HG03378 (cell line): Measurements from ENCODE around the gene IWS1.

Source experiments
- ATAC-seq: cut with Tn5 transposase; IDR thresholded peaks from one replicate; pipeline ENCODE4 v1.9.1; 2021; ENCODE audit warnings: mild to moderate bottlenecking, moderate library complexity; ENCODE audit not compliant: unreplicated experiment

The IWS1 gene

GRCh38 chr2:127506510-127506909, 19.8 kb downstream of the IWS1 start:
- ATAC-seq: no peak

DNA sequence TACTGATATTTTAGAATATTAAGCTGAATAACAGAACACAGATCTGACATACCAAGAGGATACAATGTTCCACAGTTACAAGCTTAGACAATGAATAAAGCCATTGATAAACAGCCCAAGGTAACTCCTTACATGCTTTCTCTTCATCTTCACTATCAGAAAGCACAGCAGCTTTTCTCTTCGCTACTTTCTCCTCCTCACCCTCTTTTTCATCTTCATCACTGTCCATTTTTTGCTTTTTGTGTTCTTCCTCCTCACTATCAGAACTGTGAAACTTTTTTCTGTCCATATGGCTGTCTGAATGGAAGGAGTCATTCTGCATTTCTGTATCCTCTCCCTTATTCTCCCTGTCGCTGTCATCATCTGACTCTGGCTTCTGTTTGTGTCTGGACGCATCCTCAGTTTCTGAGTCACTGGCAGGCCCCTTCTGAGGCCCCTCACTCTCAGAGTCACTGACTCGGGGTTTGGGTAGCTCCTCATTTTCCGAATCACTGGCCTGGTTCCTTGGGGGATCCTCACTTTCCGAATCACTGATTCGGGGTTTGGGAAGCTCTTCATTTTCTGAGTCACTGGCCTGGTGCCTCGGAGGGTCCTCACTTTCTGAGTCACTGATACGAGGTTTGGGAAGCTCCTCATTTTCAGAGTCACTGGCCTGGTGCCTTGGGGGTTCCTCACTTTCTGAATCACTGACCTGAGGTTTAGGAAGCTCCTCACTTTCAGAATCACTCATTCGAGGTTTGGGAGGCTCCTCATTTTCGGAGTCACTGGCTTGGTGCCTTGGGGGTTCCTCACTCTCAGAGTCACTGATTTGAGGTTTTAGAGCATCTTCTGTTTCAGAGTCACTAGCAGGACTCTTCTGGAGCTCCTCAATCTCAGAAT, 21.5 kb downstream of the IWS1 start:
- ATAC-seq: no peak

DNA sequence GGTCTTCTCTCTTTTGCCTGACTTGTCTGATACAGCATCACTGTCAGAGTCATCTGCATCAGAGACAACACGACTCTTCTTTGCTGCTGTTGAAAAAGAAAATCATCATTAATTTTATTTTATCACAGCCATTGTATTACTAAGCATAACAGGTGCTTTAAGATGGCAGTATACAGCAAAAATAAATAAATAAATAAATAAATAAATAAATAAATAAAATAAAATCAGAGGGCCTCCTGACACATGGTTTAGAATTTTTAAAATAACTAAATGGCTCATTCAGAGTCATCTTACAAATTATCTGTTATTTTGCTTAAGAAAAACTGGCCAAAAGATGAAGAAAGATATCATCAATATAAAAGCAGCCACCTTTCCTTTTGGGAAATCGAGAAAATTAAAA, 22.8 kb downstream of the IWS1 start:
- ATAC-seq: no peak

- no peak for ATAC-seq
Measured at GRCh38 chr2:127498386-127498785, 27.9 kb downstream of the IWS1 start.

DNA sequence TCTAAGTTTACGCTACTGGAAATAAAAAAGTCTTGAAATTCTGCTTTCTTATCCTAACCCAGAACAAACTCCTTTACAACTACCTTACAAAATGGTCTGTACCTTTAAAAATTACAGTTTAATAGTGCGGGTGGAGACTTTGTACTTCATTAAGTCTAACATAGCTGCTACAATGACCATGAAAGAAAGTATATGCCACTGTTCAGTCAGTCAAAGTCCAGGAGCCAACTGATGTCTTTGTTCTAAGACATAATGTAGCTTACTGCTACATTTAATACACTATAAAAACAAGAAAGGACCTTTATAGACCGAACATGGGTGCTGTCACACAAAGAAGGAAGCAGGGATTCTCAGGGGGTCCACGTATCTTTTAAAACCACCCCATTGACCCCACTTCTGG, 36.0 kb downstream of the IWS1 start:
- ATAC-seq: no peak

- ATAC-seq: no peak
Measured at GRCh38 chr2:127486247-127487058, 39.8 kb downstream of the IWS1 start.

- no peak for ATAC-seq
Measured at GRCh38 chr2:127485694-127486071, 40.6 kb downstream of the IWS1 start.

GRCh38 chr2:127485051-127485693, 41.1 kb downstream of the IWS1 start:
- no peak for ATAC-seq

- ATAC-seq: no peak
Measured at GRCh38 chr2:127482031-127482430, 44.3 kb downstream of the IWS1 start.

DNA sequence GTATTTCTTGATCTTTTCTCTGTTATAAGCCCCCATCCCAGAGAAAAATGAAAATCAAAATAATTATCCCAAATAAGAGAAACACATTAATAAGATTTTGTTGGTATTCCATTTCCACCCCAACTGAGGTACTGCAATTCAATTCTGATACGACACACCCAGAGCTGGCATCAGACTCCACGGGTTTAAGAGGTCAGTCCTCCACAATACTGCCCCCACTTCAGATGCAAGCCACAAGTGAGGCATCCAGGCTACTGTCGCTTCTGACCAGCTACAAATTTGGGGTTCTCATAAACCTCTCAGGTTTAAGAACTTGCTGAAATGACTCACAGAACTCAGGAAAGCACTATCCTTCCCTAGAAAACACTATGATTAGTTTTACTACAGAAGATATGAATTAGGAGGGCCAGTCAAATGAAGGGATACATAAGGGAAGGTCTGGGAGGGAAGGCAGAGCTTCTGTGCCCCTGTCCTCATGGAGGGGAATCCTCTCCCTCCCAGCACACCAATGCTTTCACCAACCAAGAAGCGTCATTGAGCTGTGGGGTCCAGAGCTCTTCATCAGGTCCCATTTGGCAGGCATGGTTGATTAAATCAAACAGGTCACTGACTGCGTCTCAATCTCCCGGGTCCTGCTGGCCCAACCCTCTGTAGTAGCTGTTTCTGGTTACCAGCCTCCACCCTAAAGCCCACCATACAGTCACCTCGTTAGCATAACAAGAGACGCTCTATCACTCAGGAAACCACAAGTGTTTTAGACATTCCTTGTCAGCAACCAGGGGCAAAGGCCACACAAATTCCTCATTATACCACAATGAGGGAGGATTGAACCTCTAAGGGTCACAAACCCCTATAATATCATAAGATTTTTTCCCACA, 46.2 kb downstream of the IWS1 start:
- ATAC-seq: no peak

DNA sequence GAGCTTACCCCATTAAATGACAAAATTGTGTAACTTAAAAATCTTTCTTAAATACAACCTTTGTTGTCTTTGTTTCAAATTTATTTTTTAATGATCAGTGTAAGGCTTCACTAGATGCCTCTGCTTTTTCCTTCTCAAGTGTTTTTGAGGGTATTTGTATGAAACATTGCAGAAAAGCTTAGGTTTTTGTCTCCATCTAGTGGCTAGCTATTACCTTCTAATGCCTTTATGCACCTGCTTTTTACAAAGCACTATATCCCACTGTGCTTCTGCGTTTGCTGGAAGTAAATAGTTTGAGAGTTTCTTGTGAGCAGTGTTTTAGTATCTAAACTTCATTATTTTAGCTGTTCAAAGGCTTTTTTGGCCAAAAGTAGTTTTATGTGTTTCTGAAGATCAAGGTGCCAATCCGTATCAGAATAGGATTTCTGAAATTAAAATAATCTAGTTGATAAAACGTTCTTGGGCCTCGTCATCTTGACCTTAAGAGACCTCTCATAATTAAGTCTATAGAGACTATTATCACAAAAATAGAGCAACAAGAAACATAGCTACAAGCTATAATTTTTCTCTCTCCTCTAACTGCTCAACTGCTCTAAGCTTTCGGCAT, 47.0 kb downstream of the IWS1 start:
- ATAC-seq: no peak

- no peak for ATAC-seq
Measured at GRCh38 chr2:127475788-127476187, 50.5 kb downstream of the IWS1 start.

- no peak for ATAC-seq
Measured at GRCh38 chr2:127472268-127472667, 54.0 kb downstream of the IWS1 start.

GRCh38 chr2:127471286-127471988, 54.9 kb downstream of the IWS1 start:
- no peak for ATAC-seq

DNA sequence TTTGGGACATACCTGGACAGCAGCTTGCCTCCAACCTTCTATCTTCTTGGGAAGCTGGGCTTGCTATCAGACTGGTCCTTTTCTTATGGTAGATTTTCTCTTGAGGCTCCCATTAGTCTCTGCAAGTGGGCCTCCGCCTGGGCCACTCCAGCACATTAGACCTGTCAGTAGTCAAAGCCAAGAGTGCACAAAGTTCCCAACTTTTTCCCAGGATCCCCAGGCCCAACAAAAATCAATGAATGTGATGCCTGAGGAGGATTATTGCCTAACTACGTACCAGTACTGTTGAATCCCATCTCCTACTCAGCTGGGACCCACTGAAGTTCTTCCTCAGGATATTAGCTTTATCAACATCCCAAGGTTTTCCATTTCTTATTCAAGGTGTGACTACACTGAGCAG, 56.3 kb downstream of the IWS1 start:
- ATAC-seq: no peak

DNA sequence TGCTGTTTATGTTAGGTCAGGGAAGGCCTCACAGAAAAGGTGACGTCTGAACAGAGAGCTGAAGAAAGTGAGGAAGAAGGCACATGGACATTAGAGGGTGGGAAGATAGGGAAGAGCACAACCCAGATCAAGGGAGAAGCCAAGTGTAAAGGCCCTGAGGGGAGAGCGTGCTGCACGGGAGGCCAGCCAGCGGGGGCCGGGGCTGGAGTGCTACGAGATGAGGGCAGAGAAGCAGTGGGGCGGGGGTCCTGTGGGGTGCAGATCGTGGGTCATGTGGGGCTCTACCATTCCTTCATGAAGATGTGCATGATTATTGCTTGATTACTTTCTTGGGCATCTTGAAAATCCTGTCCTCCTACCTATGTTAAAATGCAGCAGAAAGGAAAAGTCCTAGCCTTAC, 57.2 kb downstream of the IWS1 start:
- ATAC-seq: no peak

DNA sequence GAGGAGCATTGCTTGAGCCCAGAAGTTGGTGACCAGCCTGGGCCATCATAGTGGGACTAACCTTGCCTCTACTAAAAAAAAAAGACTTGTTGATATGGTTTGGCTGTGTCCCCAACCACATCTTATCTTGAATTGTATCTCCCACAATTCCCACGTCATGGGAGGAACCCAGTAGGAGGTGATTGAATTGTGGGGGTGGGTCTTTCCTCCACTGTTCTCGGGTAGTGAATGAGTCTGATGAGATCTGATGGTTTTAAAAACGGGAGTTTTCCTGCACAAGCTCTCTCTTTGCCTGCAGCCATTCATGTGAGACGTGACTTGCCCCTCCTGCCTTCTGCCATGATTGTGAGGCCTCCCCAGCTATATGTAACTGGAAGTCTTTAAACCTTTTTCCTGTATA, 61.0 kb downstream of the IWS1 start:
- no peak for ATAC-seq

GRCh38 chr2:127464470-127465257, 61.6 kb downstream of the IWS1 start:
- no peak for ATAC-seq
